KG1 (cell line): ENCODE results near the gene SLC66A1.

Source experiments
- DNase-seq: peaks from one replicate; lab custom pipeline; 2025; lab: John Stamatoyannopoulos, UW

The SLC66A1 gene

GRCh38 chr1:19377812-19378718, 65.9 kb downstream of the SLC66A1 start:
- DNase-seq, result no peak
